Glutamatergic neuron (in vitro differentiated cells): ENCODE data around the gene RNF123. TPM values are rescaled to one million over a fixed set of nuclear protein-coding genes. Genes with fewer than 3 reads are reported as not detected.
"Not testable (repeated sequence)": the region's sequence is repeated elsewhere in the genome, so short reads cannot be mapped to it uniquely, and the experiment has no call there.

Experiments used
- DNase-seq: peaks from one replicate; pipeline ENCODE4 v3.0.0; 2022
- H3K27ac Mint-ChIP-seq: one replicate; pipeline ENCODE4 v1.8.0; 2020; ENCODE audit warnings: mild to moderate bottlenecking, mixed read lengths, inconsistent platforms; ENCODE audit not compliant: unreplicated experiment
- H3K27me3 Mint-ChIP-seq: one replicate; pipeline ENCODE4 v1.8.0; 2020; ENCODE audit warnings: mild to moderate bottlenecking, moderate library complexity, mixed read lengths, inconsistent platforms; ENCODE audit not compliant: unreplicated experiment
- H3K36me3 Mint-ChIP-seq: one replicate; pipeline ENCODE4 v1.8.0; 2020; ENCODE audit warnings: mild to moderate bottlenecking, mixed read lengths, inconsistent platforms; ENCODE audit not compliant: unreplicated experiment
- H3K4me1 Mint-ChIP-seq: one replicate; pipeline ENCODE4 v1.8.0; 2020; ENCODE audit warnings: mild to moderate bottlenecking, low read depth, mixed read lengths, inconsistent platforms; ENCODE audit not compliant: unreplicated experiment
- H3K4me3 Mint-ChIP-seq: one replicate; pipeline ENCODE4 v1.8.0; 2020; ENCODE audit warnings: mild to moderate bottlenecking, mixed read lengths, inconsistent platforms; ENCODE audit not compliant: unreplicated experiment
- H3K9me3 Mint-ChIP-seq: one replicate; pipeline ENCODE4 v1.8.0; 2020; ENCODE audit warnings: mild to moderate bottlenecking, moderate library complexity, mixed read lengths, inconsistent platforms; ENCODE audit not compliant: unreplicated experiment
- total RNA-seq: library from RNA; stranded (reverse); fragmentation: NEBNext Ultra II Directional; extraction: Animal tissue kit (Norgen Biotek cat#: 25700); gene quantifications from one replicate; pipeline ENCODE4 v1.2.1, GENCODE V29; 2021; ENCODE audit not compliant: unreplicated experiment

Gene RNF123
- total RNA-seq, 1 donor from 2014 or later = 56.6 TPM

GRCh38 chr3:49686346-49686745, 3.0 kb upstream of the RNF123 start:
- Mint-ChIP-seq H3K4me3 (peak overlapping the region; percentile 38), H3K27me3 (peaks cover 14% of the 10 kb centered on the region)
- H3K9me3 Mint-ChIP-seq, H3K4me1 Mint-ChIP-seq, H3K36me3 Mint-ChIP-seq, H3K27ac Mint-ChIP-seq, DNase-seq: not testable (repeated sequence)

- not testable (repeated sequence) for H3K36me3 Mint-ChIP-seq, H3K4me1 Mint-ChIP-seq, H3K9me3 Mint-ChIP-seq
- DNase-seq = peak; percentile 71
- Mint-ChIP-seq H3K27ac (peak overlapping the region; percentile 33), H3K27me3 (peaks cover 14% of the 10 kb centered on the region), H3K4me3 (peak overlapping the region; percentile 79)
Observed at GRCh38 chr3:49686769-49687423, 2.5 kb upstream of the RNF123 start.

- not testable (repeated sequence) for H3K9me3 Mint-ChIP-seq, H3K27ac Mint-ChIP-seq, H3K4me1 Mint-ChIP-seq, DNase-seq, H3K36me3 Mint-ChIP-seq
- H3K27me3 Mint-ChIP-seq = peaks cover 14% of the 10 kb centered on the region
- H3K4me3 Mint-ChIP-seq = peak overlapping the region; percentile 79
Observed at GRCh38 chr3:49687424-49687795, 1.9 kb upstream of the RNF123 start.

- H3K9me3 Mint-ChIP-seq, H3K4me1 Mint-ChIP-seq, H3K36me3 Mint-ChIP-seq, DNase-seq: not testable (repeated sequence)
- Mint-ChIP-seq H3K4me3 (peak overlapping the region; percentile 100), H3K27me3 (peaks cover 14% of the 10 kb centered on the region), H3K27ac (peak overlapping the region; percentile 94)
Observed at GRCh38 chr3:49688338-49689045, 865 bp upstream of the RNF123 start.

GRCh38 chr3:49689908-49690624, 709 bp downstream of the RNF123 start:
- H3K4me1 Mint-ChIP-seq, H3K9me3 Mint-ChIP-seq, H3K36me3 Mint-ChIP-seq, DNase-seq: not testable (repeated sequence)
- H3K4me3 Mint-ChIP-seq = peak overlapping the region; percentile 100
- H3K27me3 Mint-ChIP-seq = peaks cover 14% of the 10 kb centered on the region
- H3K27ac Mint-ChIP-seq = peak overlapping the region; percentile 85

- not testable (repeated sequence) for H3K36me3 Mint-ChIP-seq, H3K27ac Mint-ChIP-seq, H3K4me1 Mint-ChIP-seq, H3K9me3 Mint-ChIP-seq, DNase-seq
- Mint-ChIP-seq H3K27me3 (peaks cover 11% of the 10 kb centered on the region), H3K4me3 (peak overlapping the region; percentile 57)
Observed at GRCh38 chr3:49690856-49691255, 1.5 kb downstream of the RNF123 start.

GRCh38 chr3:49691481-49691880, 2.1 kb downstream of the RNF123 start:
- H3K4me1 Mint-ChIP-seq, DNase-seq, H3K9me3 Mint-ChIP-seq, H3K4me3 Mint-ChIP-seq, H3K27ac Mint-ChIP-seq, H3K36me3 Mint-ChIP-seq: not testable (repeated sequence)
- peaks cover 11% of the 10 kb centered on the region for H3K27me3 Mint-ChIP-seq

GRCh38 chr3:49694409-49695070, 5.2 kb downstream of the RNF123 start:
- DNase-seq, H3K9me3 Mint-ChIP-seq, H3K36me3 Mint-ChIP-seq, H3K27ac Mint-ChIP-seq, H3K4me3 Mint-ChIP-seq, H3K4me1 Mint-ChIP-seq, H3K27me3 Mint-ChIP-seq: not testable (repeated sequence)

GRCh38 chr3:49695350-49696015, 6.1 kb downstream of the RNF123 start:
- DNase-seq, H3K4me1 Mint-ChIP-seq, H3K36me3 Mint-ChIP-seq, H3K4me3 Mint-ChIP-seq, H3K9me3 Mint-ChIP-seq, H3K27me3 Mint-ChIP-seq, H3K27ac Mint-ChIP-seq: not testable (repeated sequence)
